NCI-H2196 treated with DMSO at 0.1 percent for 48 hours (cell line): ENCODE data around the gene ABHD17B.
"Not testable (repeated sequence)": the region's sequence is repeated elsewhere in the genome, so short reads cannot be mapped to it uniquely, and the experiment has no call there.

Experiments used
- DNase-seq: peaks from one replicate; lab custom pipeline; 2025; ENCODE audit not compliant: unreplicated experiment; lab: John Stamatoyannopoulos, UW

Gene ABHD17B

DNA sequence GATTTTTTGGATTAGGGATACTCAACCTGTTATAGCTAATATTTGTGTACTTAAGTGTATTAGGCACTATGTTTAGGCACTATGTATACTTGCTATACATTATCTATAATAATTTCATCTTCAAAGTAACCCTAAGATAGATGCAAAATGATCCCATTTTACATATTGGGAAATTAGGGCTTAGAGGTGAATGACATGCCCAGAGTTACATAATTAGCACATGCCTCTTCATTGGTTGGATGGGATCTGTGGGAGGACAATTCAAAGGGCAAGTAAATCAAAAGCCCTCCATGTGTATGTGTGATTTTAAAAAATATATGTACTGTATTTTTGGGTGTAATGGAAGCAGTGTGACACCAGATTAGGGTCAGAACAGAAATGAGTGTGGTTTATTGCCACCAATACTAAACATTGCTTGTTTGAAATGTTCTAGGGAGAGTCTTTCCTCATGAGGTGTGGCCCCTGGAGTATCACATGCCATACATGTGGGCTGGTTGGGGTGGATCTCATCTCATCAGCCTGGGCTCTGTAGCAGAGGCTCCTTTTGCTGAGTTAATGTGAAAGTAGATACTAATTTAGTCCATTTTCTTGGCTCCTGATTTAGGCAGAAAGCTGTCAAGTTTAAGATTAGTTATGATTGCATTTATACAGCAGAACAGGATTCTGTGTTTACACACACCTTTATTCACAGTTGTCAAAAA is 6.0 kb upstream of the ABHD17B start:
- DNase-seq, result no peak

DNA sequence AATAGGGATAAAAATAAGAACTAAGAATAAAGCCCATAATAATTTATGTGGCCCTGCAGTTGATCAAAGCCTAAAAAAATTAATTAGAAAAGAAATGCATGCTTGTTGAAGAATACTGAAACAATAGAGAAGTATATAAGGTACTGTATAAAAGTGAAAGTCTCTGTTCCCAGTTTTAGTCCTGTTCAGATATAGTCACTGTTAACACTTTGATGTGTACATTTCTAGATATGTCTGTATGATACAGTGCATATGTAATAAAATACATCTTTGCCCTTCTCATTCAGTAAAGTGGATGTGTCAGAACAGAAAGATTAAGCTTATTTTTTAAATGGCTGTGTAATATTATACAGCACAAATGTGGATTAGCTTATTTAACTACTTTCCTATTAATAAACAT is 4.5 kb upstream of the ABHD17B start:
- DNase-seq, result no peak

DNA sequence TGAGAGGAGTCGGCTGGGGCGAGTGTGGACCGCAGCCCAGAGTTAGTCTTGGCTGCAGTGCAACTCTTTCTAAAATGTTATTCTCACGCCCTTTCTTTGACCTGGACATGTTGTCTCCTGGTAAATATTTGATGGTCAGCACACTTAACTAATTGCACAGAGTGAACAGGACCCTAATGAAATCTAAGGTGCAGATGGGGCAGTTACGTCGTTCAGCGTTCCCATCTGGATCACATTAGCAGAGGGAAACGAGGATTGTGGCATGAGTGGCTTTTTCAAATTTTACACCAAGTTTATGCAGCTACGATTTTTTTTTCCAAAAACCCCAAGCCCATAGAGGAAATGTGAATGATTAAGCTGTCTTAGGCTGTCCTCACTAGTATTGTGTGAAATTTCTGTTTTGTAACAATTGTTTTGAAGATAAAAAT is 929 bp upstream of the ABHD17B start:
- DNase-seq, result no peak

DNA sequence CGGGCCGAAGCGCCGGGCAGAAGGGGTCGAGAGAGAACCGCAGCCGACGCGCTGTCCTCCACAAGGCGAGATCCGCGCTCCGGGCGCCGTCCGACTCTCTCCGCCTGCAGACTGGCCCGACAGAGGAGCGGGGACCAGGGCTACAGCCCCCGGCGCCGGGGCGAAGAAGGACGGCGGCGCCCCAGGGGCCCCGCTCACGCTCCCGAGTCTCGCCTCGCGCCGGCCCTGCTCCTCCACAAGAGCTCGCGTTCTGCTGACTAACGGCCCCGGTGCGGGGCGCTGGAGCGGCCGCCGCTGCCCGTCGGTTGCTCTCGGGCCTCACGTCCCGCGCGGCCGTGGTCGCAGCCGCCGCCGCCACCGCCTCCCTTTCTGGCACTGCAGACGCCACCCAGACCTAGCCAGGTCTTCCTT is 338 bp downstream of the ABHD17B start:
- no peak for DNase-seq

DNA sequence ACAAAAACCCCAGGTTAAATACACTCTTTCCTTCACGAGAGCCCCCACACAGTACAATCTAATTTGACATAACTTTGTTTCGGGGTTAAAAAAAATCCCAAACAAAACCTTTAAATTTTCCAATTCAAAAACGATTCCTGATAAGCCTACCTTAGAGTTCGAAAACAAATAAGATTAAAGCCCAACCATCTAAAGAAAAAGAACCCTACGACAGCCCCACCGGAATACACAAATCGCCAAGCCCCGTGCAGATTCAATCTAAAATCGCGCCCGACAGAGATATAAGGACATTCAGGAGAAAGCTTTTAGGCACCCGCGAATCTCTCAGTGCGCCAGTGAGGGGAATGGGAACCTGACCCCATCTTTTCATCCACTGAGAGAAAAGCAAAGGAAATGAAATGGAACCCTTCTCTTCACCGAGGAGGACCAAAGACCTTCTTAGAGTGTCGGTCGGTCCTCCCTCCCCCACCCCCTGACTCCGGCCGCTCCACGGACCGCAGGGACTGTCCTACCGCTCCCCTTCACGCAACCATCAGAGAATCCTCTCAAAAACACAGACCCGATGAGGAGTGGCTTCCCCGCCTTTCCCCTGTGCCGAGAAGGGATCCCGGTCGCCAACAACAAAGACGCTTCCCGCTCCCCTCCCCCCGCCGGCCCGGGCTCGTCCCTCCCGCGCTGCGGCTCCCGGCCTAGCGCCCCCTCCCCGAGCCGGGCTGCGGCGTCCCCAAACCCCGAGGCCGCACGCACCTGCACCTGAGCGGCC is 925 bp downstream of the ABHD17B start:
- no peak for DNase-seq

DNA sequence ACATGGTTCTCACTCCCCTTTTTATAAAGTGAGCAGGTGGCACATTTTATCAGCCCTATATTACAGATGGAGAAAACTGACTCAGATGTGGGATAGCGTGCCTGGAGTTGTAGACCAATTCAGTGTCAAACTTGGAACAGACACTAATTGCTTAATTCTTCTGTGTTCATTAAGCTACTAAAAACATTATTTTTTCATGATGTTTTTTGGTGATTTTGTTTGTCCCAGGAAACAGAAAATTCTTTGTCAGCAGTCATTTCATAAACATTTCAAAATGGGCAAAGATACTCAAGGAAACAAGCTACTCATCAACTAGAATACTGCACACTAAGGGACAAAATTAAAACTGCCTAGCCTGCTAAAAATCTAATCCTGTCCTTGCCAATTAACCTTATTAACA is 2.2 kb downstream of the ABHD17B start:
- no peak for DNase-seq

DNA sequence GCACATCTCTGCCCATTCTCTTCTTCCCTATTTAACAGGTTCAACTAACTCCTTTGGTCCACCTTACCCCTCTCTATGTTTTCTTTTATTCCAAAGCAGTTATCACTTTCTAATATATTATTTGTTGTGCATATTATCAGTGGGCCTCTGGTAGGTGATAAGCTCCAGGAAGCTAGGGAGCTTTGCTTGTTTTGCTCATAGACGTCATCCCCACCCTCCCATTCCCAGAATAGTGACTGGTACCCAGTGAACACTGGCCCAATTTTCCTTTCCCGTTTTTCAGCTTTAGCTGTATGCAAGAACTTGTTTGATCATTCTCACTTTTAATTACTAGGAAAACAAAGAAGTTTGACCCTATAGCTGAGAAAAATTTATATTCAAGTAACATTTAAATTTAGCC is 6.9 kb downstream of the ABHD17B start:
- no peak for DNase-seq

DNA sequence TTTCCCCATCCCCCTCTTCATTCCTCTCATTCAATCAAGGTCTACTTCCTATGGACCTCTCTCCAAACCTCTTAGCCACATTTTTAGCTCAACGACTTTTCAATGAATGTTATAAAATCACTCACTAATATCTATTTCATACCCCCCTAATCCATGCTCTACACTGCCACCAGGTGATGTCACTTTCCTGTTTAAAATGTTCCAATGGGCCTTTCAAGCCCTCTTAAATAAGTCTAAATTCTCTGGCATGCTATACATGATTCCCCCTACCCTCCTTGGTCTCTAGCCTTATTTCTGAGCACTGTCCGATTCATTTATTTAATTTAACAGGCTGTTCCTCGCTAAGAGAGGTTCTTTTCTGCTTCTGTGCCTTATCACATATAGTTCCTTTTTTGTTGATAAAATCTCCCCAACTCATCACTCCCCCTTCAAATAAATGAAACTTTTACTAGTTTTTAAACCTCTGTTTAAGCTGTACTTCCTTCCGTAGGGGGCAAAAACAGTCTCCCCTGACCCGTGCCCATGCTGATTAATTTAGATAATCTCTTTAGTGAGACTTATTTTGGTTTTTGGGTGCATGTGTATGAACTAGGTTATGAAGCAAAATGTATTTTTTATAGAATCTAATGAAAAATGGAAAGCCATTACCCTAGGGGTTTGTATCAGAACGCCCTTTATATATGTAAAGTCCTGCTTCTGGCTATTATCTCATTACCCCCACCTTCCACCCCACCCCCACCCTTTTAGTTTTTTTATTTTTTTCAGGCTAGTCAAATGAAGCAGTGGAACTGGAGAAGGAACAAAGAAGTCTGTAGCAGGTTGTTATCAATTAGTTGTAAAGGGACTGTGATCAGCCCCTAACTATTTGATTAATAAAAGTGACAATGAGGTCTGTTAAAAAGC is 9.0 kb downstream of the ABHD17B start:
- DNase-seq, result no peak

DNA sequence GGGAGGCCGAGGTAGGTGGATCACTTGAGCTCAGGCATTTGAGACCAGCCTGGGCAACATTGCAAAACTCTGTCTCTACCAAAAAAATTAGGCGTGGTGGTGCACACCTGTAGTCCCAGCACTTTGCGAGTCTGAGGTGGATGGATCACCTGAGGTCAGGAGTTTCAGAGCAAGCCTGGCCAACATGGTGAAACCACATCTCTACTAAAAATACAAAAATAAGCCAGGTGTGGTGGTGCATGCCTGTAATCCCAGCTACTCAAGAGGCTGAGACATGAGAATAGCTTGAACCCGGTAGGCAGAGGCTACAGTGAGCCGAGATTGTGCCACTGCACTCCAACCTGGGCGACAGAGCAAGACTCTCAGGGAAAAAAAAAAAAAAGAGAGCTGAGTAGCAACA is 12.2 kb downstream of the ABHD17B start:
- not testable (repeated sequence) for DNase-seq

DNA sequence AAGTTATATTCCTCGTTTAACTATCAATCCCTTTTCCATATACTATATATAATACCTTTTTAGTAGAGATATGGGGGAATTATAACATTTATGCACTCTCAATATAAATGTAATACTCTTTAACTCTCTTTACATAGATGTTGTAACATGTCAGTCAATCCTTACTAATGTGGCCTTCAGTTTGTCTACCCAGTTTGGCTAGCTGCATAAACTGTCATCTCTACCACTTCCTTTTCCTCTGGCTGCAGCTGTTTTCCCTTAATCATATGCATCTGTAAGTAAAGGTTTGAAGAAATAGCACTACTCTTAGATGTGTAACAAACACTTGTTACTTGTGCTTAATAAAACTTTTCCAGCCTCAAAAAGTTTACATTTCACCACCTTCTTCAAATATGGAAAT is 13.4 kb downstream of the ABHD17B start:
- no peak for DNase-seq

DNA sequence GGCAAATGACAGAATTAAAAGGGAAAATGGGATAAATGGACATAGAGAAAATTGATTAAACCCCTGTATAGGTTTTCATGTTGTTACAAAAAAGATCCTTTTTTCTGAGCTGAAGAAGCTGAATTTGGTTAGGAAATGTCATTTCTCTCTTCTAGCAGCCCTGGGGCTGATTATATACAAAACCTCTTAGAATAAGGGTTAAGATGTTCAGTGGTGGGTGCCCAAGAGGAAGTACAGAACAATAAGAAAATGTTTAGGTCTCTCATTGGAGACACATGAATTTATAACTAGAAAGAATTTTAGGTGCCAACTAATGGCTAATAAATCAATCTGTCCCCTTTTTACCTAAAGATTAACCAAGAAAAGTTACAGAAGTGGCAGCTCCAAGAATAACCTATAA is 14.2 kb downstream of the ABHD17B start:
- DNase-seq, result no peak

DNA sequence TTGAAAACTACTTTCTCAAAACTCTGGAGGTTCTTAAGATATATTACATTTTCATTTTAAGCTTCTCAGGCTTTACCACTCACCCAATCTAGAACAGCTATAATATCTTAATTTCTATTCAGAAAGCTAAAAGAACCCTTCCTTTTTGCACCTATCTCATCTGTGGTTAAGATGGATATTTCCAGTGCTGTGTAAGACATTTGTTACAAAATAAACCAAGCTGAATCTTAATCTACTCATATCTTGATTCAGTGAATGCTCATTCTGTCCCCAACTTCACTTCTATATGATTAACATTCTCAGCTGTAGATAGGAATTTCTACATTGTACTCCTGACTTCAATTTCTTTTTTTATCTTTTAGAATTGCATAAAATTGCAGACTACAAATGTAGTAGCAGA is 15.0 kb downstream of the ABHD17B start:
- no peak for DNase-seq

DNA sequence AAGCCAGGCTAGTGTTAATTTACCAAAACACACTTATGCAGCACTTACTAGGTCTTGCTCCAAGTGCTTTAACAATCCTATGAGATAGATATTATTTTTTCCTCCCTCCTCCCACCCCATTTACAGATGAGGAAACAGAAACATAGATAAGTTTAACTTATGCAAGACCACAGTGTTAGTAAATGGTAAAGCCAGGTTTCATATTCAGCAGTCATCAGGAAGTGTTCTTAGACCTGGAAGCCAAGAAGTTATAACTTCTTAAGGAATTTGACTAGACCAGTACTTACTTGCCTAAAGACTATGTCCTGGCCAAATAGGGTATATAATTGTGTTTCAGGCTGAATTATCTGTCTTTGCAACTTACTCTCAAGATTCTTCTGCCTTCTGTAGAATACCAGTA is 15.9 kb downstream of the ABHD17B start:
- DNase-seq, result no peak

DNA sequence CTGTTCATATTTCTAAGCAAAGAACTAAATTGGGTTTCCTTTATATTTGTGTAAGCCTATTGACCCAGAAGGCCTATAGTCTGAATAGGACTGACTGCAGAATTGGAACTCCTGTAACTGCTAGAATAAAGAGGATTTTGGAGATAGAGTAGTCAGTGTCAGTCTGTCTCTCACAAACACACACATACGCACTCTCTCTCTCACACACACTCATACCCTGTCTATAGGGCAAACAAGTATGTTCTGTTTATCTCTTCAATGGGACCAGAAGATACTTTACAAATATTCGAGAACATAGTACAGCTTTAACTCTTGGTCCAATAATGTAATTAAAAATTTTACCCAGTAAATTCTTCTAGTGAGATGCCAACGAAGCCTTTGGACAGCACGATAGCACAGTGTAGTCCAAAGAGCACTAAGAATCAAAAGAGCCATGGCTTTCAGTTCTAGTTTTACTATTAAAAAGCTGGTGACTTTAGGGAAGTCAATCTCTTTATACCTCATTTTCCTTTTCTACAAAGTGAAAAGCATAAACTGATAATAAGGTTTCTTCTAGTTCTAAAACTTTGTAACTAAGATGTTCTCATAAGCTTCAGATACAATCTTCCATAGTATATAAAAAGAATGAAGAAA is 19.3 kb downstream of the ABHD17B start:
- DNase-seq, result no peak

DNA sequence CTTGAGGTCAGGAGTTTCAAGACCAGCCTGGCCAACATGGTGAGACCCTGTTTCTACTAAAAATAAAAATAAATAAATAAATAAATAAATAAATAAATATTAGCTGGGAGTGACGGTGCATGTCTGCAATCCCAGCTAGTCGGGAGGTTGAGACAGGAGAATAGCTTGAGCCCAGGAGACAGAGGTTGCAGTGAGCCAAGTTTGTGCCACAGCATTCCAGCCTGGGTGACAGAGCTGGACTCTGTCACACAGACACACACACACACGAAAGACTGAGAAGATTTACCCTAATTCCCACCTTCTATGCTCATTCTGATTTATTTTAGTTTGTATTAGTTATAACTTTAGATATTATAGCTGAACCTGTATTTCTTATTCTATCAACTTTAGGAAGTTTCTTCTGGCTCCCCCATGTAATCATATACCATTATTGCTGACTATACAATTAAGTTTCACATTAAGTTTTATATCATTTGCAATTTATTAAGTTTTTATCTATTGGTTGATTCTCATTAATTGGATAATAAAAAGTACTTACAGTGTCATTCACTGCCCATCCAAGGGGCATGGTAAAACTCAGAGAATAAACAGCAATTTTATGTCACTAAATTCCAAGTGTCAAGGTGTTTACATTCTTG is 20.8 kb downstream of the ABHD17B start:
- DNase-seq, result no peak

DNA sequence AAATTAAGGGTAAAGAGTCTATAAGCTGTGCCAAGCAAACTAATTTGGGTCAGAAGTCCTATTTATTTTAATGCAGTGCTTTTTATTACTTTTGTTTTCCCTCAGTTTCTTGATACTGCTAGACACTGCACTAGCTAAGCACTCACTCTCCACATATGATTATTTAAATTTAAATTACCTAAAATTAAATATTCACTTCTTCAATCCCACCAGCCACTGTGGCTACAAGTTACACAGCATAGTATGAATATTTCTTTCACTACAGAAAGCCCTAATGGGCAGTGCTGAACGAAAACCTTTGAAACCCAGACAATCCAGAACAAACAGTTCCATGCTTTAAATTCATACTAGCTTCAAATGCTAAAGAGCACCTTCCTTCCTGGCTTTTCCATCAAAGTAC is 23.6 kb downstream of the ABHD17B start:
- no peak for DNase-seq

DNA sequence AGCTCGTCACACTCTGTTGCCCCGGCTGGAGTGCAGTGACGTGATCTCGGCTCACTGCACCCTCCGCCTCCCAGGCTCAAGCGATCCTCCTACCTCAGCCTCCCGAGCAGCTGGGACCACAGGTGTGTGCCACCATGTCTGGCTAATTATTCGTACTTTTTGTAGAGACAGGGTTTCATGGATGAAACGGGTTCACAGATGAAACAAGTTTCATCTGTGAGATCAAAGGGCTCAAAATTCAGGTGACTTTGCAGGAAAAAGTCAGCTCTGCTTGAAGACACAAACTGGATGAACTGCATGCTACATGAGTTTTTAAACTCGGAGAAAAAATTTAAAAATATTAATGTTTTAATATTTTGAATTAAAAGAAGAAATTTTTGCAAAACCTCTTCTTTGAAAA is 24.5 kb downstream of the ABHD17B start:
- no peak for DNase-seq

DNA sequence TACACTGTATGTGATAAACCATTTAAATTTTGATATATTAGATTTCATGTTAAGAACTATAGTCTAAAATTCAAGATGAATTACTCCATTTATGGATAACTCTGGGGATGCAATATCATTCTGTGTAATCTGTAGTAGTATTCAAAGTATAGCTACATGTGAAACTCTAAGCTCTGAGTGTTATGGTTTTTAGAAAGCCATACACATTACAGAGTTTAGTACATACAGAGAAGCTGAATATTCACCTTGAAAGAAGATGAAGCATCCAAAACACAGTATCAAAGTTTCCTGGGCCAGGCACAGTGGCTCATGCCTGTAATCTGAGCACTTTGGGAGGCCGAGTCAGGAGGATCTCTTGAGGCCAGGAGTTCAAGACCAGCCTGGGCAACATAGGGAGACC is 25.0 kb downstream of the ABHD17B start:
- DNase-seq, result no peak

DNA sequence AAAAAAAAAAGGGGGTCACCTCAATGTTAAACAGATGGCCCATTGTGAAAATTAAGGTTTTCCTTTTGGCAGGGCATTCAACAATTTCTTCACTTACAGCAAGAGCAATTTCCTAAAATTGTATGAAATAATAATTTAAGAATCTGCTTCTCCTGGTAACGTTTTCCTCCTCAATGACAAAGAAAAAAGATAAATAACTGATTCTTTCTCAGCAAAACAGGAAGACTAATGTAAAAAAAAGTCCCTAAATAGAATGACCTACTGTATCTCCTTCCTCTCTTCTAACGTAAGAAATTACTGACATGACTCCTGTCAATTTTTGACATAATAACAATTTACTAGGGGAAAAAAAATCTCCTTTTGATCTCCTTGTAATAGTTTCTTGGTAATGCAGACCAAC is 25.5 kb downstream of the ABHD17B start:
- no peak for DNase-seq

DNA sequence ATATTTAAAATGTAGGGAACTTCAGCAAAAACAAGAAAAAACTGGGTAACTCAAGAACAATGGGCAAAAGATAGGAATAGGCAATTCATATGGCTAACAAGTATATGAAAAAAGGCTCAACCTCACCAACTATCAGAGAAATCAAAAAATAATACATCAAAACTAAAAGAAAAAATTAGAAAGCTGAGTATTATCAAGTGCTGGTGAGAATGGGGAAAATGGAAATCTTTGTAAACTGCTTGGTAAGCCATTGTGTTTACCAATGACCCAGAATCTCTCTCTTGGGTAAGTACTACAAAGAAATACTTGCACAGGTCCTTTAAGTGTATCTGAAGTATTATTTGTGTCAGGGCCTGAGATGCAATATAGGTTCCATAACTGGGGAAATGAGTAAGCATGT is 27.0 kb downstream of the ABHD17B start:
- no peak for DNase-seq

DNA sequence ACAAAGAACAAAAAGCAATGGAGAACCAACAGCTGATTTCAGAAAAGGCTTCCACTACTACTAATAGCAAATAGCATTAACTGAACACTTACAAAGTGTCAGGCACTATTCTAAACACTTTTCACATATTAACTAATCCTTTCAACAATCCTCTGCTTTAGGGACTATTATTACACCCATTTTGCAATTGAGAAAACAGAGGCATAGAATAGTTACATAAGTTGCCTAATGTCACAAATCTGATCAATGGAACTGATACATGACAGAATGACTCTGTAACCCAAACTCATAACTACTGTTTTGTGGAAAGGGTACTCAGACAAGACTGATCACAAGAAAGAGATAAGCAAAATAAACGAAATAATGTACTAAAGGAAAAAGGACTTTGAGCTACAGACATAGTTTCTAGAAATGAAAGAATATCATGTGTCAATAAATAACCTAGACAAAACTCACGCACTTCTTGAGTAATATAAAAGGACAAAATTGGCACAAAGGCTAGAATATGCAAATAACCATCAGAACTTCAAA is 31.3 kb downstream of the ABHD17B start:
- no peak for DNase-seq
